Ureter (tissue), 1 donor: ENCODE results near the gene ZNF488. TPM values are rescaled to one million over a fixed set of nuclear protein-coding genes. Genes with fewer than 3 reads are reported as not detected.

Experiments used
- DNase-seq: peaks from one replicate; pipeline ENCODE4 v3.0.0-alpha.2; 2020; ENCODE audit warnings: low spot score
- total RNA-seq: library from RNA; stranded (reverse); gene quantifications from one replicate; pipeline ENCODE4 v1.2.4, GENCODE V29; 2023
- donor health status: DM: yes; HTN: yes; CAD: no.

The ZNF488 gene
- total RNA-seq, 1 donor from 2014 or later: 1.8 TPM

- DNase-seq: peak; percentile 32
Measured at GRCh38 chr10:47383261-47384147, 589 bp downstream of the ZNF488 start.

GRCh38 chr10:47381427-47382379 lies 2.4 kb downstream of the ZNF488 start:
- peak; percentile 24 for DNase-seq

- peak; percentile 33 for DNase-seq
Measured at GRCh38 chr10:47381103-47381395, 3.0 kb downstream of the ZNF488 start.

GRCh38 chr10:47380341-47381102 lies 3.6 kb downstream of the ZNF488 start:
- DNase-seq: peak; percentile 31

GRCh38 chr10:47379901-47380300 lies 4.2 kb downstream of the ZNF488 start:
- DNase-seq: peak; percentile 18

GRCh38 chr10:47379445-47379785 lies 4.7 kb downstream of the ZNF488 start:
- peak; percentile 29 for DNase-seq

GRCh38 chr10:47378606-47379444 lies 5.3 kb downstream of the ZNF488 start:
- DNase-seq: peak; percentile 22

- peak; percentile 24 for DNase-seq
Measured at GRCh38 chr10:47378183-47378510, 5.9 kb downstream of the ZNF488 start.

- peak; percentile 14 for DNase-seq
Measured at GRCh38 chr10:47376522-47377220, 7.4 kb downstream of the ZNF488 start.

GRCh38 chr10:47374611-47375536 lies 9.2 kb downstream of the ZNF488 start:
- DNase-seq: peak; percentile 34

- peak; percentile 32 for DNase-seq
Measured at GRCh38 chr10:47372726-47373125, 11.4 kb downstream of the ZNF488 start.

GRCh38 chr10:47371629-47372485 lies 12.2 kb downstream of the ZNF488 start:
- peak; percentile 23 for DNase-seq

GRCh38 chr10:47370878-47371277 lies 13.2 kb downstream of the ZNF488 start:
- DNase-seq: peak; percentile 14

- DNase-seq: peak; percentile 5
Measured at GRCh38 chr10:47370015-47370767, 13.9 kb downstream of the ZNF488 start.

GRCh38 chr10:47369251-47369894 lies 14.7 kb downstream of the ZNF488 start:
- no peak for DNase-seq

GRCh38 chr10:47368431-47369180 lies 15.5 kb downstream of the ZNF488 start:
- DNase-seq: no peak
